HG03095 (cell line): ENCODE results near the gene PRDM15.

Source experiments
- ATAC-seq: cut with Tn5 transposase; IDR thresholded peaks from one replicate; pipeline ENCODE4 v1.9.1; 2021; ENCODE audit warnings: moderate library complexity; ENCODE audit not compliant: unreplicated experiment

The PRDM15 gene

DNA sequence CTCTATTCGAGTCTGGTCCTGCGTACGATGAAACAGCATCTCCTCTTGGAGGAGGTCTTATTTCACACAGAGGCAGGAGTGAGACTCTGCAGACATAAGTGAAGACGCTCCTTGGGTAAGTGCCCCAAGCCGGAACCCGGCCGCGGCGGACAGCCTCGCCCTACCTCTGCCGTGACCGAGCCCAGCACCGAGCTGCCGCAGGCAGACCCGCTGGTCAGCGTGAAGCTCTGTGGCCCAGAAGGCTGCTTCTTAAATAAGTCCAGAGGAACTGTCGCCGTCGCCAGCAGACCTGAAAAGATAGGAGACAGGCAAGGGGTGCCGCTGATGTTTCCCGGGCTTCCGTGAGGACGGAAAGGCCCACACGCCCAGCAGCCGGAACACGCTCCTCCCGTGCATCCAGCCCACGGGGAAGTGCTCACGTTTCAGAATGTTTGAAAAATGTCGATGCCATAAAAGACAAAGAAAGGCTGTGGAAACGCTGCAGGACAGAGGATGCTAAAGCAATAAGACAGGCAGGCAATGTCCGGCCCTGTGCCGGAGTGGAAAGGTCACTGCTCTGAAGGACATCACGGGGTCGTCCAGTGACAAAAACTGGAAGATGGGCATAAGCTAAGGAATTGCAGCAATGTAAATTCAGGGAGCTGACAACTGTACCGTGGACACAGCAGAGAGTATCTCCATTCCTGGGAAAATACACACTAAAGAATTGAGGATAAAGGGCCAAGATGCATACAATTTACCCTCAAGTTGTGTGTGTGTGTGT, 28.5 kb upstream of the PRDM15 start:
- no peak for ATAC-seq

DNA sequence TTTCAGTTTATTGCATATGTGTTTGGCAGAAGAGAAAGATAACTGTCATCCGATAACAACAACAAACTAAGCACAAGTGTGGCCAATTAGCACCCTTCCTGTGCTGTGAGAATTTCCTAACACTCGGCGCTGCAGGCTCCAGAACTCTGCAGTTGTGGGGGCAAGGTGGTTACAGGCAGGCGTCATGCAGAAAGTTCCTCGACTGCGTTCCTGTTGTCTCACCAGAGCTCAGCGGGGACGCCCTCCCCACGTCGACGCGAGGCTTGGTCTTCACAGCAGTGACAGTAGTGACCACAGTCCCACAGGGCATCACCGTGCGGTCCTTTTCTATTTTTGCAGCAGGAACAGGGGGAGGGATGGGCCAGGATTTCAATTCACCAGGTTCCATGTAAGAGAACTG, 27.6 kb upstream of the PRDM15 start:
- no peak for ATAC-seq

DNA sequence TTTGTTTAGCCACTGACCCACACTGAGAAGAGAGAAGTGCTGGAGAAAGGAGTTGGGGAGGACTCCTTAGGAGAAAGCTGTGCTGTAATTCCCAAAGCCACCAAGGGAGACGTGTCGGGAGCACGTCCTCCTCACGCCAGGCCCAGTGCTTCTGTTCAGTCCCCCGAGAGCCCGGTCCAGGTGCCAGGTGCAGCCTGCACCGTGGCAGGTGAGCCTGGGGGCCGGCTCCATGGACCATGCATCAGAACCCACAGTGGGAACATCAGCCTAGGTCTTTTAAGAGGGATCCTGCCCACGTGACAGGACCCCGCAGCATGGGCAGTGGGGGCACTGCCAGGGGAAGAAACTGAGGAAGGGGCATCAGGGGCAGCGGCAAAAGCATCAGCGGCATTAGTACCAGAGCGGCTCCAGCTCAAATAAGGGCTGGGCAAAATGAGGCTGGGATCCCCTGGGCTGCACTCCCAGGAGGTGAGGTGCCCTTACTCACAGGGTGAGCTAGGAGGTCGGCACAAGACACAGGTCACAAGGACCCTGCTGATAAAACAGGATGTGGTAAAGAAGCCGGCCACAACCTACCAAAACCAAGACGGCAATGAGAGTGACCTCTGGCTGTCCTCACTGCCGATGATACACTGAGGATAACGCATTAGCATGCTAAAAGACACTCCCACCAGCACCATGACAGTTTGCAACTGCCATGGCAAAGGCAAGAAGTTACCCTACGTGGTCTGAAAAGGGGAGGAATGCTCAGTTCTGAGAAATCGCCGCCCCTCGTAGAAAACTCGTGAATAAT, 24.6 kb upstream of the PRDM15 start:
- ATAC-seq = no peak

DNA sequence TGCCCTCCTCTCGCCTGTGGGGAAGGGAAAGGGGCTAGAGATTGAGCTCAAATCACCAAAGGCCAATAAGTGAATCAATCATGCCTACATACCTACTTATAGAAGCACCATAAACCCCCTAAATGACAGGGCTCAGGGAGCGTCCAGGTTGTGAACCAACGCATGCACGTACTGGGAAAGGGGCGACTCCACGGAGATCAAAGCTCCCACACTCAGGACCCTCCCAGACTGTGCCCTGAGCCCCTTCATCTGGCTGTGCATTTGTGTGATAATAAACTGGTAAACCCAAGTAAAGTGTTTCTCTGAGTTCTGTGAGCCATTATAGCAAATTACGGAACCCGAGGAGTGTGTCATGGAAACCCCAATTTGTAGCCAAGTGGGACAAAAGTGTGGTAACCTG, 23.8 kb upstream of the PRDM15 start:
- no peak for ATAC-seq

DNA sequence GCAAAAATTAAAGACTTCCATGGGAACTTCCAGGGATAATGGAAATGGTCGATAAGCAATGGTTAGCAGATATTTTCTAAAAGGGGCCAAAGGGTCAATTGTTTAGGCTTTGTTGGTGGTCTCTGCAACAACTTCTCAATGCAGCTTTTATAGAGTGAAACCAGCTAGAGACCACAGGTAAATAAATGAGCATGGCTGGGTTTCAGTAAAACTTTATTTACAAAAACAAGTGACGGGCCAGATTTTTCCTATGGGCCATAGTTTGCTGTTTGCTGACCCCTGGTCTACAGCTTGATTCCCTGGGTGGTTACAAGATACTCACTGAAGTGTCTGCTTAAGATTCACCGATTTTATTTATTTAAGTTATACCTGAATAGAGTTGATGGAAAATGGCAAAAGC, 22.6 kb upstream of the PRDM15 start:
- ATAC-seq = no peak

DNA sequence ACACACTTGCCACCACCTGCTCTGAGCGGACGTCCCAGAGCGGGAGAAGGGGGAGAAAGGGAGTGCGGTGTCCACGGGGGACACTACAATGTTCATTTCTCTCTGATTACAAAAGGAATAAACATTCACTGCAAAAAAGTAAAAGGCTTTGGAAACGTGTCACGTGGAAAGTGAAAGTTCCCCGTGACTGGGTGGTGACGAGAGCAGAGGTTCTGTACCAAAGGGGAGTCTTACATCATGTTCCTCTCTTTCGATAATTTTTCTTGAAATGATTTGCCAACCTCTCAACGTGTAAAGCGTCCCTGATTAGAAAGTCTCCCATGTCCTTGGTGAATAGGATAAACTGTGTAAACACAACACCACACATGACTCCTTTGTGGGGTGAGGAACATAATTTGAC, 22.0 kb upstream of the PRDM15 start:
- ATAC-seq = no peak

DNA sequence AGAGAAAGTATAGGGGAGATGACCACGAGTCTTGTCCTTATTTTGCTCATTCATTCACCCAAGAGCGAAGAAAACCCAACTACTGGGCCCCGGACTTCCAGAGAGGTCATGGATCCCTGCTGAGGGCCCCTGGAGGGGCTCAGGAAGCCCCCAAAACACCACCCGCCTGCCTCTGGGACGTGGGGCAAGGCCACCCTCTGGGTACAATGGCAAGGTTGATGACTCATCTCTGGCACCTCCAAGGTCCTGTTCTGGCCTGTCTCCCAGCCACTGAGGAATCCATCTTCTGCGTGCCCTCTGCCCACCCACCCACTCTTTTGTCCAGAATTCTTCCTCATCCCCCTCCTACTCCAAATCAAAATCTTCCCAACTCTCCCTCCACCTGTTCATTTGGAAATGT, 21.3 kb upstream of the PRDM15 start:
- no peak for ATAC-seq

DNA sequence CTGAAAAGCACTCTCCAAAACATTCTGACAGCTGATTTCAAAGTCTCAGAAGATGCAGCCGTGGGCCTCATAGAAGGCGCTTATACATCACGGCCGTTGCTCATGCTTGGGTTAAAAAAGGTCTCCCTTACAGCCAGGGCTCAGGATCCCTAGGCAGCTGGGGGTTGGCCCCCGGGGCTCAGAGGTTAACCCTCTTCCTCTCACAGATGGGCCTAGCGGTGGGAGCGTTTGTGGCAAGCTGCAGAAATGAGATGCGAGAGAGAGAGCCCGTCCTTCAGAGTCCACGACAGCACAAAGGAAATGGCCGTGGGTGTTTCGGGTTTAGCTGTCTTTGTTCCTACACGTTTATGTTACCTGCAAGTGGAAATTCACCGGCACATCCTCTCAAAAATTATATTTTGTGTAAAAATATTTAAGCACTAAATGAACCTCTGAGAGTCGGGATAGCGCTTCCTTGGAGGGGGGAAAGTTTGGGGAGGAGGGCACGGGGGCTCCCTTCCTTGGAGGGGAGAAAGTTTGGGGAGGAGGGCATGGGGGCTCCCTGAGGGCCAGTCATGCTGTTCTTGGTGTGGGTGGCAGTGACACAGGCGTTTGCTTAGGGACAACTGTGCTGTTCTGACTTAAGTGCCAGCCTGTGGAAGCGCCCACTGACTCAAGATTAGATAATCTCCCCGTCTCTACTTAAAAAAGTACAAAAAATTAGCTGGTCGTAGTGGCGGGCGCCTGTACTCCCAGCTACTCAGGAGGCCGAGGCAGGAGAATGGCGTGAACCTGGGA, 20.5 kb upstream of the PRDM15 start:
- ATAC-seq = no peak

DNA sequence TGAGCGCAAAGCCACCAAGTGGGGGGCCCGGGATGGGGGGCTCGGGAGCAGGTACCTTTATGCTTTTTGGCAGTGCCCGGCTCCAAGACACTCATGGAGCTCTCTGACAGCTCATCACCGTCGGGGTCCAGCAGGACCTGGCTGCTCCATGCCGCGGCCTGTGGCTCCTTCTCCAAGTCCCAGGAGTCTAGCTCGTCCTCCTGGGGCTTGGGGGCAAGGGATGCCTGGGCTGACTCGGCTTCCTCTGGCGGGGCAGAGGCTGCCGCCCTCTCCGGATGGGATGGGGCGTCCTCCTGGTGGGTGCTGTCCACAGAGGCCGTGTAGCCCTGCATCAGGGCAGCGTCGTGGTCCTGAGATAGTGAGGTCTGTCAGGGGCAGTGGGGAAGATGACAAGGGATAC, 19.9 kb upstream of the PRDM15 start:
- no peak for ATAC-seq

DNA sequence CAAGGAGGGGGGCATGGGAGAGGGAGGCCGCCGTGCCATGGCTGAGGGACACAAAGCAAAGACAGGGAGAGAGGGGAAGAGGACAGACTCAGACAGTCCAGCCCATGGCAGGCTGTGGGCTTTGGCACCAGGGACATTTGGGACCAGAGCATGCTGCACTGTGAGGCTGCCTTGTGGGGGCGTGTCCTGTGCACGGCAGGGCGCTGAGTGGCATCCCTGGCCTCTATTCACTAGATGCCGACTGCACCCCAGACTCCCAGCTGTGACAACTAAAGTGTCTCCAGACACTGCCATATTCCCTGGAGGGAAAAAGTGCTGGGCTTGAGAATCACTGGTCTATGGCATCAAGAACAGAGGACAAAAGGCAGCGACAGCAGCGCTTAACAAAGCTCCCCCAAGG, 18.6 kb upstream of the PRDM15 start:
- no peak for ATAC-seq

DNA sequence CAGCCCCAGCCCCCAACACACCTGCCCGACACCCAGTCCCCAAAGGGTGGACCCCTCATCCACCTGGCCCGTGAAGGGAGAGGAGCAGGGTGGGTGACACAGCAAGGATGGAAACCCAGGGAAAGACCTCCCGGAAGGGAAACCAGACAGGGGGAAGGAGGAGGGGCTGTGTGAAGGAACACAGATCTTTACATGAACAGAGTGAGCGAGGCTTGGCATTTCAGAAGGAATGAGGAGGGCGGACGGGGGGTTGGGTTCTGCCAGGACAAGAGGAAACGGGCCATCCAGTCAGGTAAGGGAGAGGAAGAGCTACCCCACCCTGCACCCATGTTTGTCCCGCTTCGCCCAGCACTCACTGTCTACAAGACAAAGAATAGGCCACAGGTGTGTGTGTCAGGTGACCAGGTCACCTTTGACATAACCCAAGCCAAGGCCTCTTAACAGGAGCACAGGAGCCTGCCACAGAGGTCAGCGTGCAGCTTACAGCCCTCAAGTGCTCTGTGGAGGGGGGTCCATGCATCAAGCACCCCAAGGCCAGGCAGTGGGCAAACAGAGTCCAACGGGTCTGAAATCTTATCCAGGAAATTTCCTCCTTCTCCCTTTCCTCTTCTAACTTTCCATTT, 18.0 kb upstream of the PRDM15 start:
- ATAC-seq = no peak

DNA sequence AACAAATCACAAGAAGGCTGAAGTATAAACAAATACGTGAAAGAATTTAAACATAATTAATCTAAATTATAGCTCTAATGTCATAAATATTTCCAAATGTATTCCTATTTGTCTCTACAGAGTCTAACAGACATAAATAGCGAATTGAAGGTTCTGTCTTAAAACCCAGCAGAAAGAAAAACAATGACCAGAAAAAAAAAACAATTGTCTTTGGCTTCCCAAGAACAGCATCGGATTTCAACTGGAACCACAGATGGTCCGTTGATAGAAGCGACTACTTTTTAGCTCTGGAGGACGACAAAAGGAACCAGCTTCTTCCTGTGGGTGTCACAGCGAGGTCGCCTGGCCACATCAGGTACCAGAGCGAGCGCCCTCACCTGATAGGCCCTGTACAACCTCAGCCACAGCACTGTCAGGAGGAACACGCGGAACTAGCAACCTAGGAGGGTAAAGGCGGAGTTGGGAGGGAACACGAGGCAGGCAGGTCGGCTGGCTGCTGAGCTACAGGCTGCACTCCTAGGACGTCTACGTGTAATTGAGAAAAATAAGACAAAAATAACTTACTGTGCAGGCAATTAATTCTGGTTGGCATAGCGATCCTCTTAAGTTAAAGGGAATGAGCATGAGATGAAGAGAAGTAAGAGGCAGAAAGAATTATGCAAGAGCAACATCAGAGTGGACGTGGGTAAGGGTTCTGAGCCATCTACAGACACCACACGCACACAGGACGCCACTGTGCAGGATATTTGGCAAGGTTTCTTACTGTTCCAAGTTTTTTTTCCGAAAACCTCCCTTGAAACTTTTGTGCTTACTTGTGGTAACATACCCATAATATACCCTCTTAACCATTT, 16.7 kb upstream of the PRDM15 start:
- no peak for ATAC-seq

DNA sequence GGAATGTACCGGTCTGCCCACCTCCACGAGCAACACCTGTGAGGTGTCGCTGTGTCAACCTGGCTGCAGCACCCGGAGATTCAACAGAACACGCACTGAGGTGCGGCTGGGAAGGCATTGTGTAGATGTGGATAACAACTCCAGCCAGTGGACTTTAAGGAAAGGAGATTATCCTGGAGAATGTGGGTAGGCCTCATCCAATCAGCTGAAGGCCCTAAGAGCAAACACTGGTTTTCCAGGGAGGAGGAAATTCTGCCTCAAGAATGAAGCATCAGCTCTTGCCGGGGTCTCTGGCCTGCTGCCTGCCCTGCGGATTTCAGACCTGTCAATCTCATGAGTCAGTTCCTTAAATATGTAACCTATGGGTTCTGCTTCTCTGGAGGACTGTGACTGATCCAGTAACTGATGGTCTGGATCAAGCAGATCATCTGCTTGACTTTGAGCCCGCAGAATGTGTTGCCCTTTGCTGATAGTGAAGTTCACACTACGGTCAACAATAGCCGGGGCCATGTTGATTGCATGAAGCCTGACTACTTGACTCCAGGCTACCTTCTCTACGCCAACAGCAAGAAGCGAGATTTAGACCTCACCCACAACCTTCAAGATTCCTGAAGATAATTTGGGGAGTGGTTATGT, 15.9 kb upstream of the PRDM15 start:
- no peak for ATAC-seq

DNA sequence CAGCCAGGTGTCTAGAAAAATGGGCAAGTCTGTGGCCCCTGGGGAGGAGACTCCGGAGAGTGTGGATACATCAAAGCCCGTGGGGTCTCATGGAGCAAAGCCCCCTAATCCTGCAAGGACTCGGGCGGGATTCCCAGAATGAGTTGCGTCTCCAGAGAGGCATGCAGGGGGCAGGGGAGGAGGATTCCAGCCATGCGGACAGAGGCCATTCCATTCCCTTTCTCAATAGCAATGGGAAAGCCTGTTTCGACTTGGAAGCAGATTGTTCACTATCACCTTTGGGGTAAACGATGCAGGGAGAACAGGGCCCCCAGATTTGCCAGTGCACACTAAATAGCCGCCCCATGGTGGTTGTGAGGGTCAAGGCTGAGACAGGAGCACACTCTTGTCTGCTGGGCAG, 15.4 kb upstream of the PRDM15 start:
- no peak for ATAC-seq

DNA sequence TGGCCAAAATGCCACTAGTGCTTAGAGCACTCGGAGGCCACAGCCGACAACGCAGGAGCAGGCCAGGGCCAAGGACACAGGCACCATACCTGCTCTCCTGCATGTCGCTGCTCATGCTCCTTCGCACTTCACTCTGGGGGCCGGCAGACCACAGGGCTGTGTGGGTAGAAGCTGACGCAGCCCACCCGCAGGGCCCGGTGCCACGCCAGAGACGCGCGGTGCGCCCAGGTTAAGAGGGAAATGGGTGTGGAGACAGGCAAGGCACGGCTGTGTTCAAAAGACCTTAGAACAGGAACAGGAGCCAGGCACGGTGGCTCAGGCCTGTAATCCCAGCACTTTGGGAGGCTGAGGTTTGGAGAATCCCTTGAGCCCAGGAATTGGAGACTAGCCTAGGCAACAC, 13.6 kb upstream of the PRDM15 start:
- ATAC-seq = no peak

DNA sequence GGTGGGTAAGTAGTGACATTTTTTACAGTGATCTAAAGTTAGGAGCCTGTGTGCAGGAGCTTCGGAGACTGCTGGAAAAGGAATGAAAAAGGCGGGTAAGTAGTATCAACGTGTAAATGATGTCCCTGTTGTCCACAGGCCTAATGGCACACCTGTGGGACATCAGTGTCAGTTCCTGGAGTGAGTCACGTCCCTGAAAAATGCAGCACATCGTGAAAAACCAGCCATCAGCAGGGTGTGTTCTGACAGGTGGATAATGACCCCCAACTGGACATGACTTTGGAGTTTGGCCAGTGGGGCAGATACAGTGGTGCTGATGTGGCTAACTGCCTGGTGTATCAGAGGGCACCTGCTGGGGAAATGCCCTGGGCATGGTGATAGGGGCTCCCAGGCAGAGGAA, 12.0 kb upstream of the PRDM15 start:
- no peak for ATAC-seq

DNA sequence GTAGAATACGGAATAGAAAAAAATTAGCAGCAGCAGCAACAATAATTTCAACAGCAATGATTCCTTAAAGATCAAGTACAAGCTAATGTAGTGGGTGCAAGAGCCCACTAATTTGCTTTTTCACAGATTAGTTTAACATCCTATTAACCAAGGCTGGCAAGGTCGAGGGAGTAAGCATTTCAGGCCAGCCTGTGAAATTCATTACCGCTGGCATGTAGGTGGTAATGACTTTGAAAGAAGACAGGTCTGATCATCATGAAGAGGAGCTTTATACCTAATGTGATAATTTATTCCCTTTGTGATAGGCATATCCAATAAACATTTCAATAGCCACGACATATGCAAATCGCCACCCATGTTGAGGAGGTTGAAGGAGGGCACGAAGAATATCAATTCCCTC, 11.2 kb upstream of the PRDM15 start:
- no peak for ATAC-seq

DNA sequence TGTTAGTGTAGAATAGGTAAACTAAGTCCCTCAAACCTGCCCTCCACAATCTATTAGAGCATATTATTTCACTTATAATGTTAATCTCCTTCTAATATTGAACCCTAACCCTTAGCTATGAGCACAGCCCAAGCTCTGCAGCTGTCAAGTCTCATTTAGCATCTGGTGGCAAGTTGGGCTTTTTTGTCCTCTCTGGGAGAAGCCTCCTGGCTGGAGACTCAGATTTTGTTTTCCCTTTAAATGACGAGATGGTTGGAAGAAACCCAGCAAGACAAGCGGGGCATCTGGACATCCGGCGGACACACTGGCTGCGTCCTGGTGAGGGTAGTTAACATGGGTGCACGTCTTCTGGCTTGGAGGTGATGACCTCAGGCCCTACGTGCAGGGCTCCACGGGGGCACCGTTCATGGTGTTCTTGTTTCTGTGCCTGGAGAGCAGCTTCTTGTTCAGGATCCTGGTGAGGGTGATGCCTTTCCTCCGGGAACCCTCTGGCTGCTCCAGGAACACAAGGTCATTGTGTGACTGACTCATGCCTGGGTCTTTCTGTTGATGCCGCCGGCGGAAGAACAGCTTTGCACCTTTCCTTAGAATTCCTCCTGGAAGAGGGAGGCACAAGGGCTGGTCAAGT, 9.7 kb upstream of the PRDM15 start:
- no peak for ATAC-seq

DNA sequence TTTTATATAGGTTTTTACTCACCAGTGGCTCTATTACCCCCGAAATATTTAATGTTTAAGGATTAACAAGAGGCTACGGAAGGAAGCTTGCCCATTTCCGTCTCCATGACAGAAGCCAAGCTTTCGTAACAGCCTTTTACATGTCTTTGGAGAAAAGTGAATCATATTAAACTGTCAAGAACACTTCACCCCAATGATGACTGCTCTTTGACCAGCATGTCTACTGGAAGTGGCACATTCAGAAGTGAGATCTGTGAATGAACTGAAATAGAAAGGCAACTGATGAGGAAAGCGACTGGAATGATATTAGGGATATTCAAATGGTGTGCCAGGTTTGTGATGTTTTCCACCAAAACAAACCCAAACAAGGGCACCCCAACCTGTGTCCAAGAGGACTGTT, 8.5 kb upstream of the PRDM15 start:
- no peak for ATAC-seq

DNA sequence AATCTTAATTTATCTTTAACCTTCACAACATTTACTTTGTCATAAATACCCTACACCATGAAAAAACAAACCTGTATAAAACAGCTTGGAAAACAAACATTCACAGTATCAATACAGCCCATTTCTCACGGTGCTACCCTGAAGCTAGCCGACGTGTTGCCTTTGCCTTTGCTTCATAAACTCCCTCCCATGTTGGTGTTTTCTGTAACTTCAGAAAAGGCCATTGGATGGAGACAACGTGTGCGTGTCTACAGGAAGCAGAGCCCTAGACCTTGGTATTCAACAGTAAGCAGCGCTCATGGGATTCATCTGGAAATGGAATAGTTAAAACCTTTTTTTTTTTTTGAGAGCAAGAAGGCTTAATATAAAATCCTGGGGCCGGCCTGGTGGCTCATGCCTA, 7.2 kb upstream of the PRDM15 start:
- no peak for ATAC-seq
